Measurements from ENCODE around the gene ZNF319. TPM values are rescaled to one million over a fixed set of nuclear protein-coding genes. Genes with fewer than 3 reads are reported as not detected.

The ZNF319 gene
- total and polyA plus RNA-seq, 2 of the 8 experiments (the other 6 are each of a cell fraction or from before 2014, with no cell fraction given) = 3.3 to 5.5 TPM

DNA sequence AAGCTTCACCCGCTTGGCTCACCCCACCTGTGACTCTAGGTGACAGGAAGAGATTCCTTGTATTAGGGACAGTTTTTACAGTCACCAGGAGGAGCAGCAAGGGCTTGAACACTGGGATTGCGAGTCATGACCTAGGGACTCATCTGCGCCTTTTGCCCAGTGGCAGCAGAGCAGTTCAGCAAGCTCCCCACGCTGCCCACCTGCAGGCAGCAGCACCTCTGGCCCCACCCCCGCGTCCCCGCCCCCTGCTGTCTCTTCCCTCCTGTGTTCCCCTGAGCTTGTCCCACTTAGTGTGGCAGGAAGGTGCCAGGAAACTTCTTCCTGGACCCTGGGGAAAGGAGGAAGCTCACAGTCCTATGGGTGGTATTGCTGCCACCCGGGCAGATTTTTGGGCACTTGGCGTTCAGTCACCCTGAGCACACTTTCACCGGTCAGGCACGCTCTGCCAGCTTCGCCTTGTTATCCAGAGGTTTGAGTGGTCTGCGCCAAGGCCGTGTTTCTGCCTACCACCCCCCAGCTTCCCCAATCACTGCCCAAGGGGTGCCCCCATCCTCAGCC, 33.7 kb upstream of the ZNF319 start:
- DNase-seq (ENCODE audit: low read depth in 1 of 2, low spot score in 2 of 2) = no peak
- Histone ChIP-seq H2BK120ac (replicated peaks; ENCODE audit: low read depth, low read length) (no peak overlapping the region), H4K8ac (ENCODE audit: extremely low read depth, insufficient read depth, low read length) (no peak overlapping the region), H3K27me3 (replicated peaks in 1 of 4; ENCODE audit: control insufficient read depth in 3 of 4, extremely low read depth in 1 of 4, insufficient read depth in 3 of 4, low read length in 3 of 4) (no peaks in the 10 kb centered on the region), H2AK5ac (ENCODE audit: low read depth, low read length) (no peak overlapping the region), H4K91ac (replicated peaks; ENCODE audit: insufficient read length, low read length) (no peak overlapping the region), H2BK12ac (ENCODE audit: low read depth, low read length) (no peak overlapping the region), H3K27ac (ENCODE audit: low read depth, low read length) (no peak overlapping the region), H3K9ac (replicated peaks in 1 of 4; ENCODE audit: extremely low read depth in 1 of 4, low read depth in 3 of 4, low read length in 3 of 4) (no peak overlapping the region), H3K36me3 (ENCODE audit: control insufficient read depth in 2 of 4, insufficient read depth in 4 of 4, low read length in 3 of 4) (peaks cover 2 to 11% (median 4%) of the 10 kb centered on the region in 4 experiments; a peak in 5 of 8 replicates), H3K4me3 (ENCODE audit: extremely low read depth in 1 of 4, insufficient read depth in 2 of 4, low read depth in 3 of 4, low read length in 4 of 4) (no peak overlapping the region), H2AFZ (ENCODE audit: low read length) (no peak overlapping the region), H3K4ac (replicated peaks; ENCODE audit: insufficient read length, low read depth, low read length) (no peak overlapping the region), H3K18ac (ENCODE audit: extremely low read depth, low read length) (no peak overlapping the region), H3K79me1 (ENCODE audit: low read depth, low read length) (peaks cover 25% of the 10 kb centered on the region), H3K4me1 (replicated peaks in 1 of 4; ENCODE audit: control insufficient read depth in 3 of 4, insufficient read depth in 4 of 4, low read length in 3 of 4) (peaks cover 0 to 9% (median 5%) of the 10 kb centered on the region in 4 experiments; a peak in 4 of 7 replicates), H2BK20ac (ENCODE audit: low read length) (no peak overlapping the region), H4K20me1 (replicated peaks in 1 of 2; ENCODE audit: control insufficient read depth in 1 of 2, insufficient read depth in 2 of 2, low read length in 2 of 2) (peaks cover 10 to 35% of the 10 kb centered on the region in 2 experiments), H2BK15ac (ENCODE audit: low read length) (no peak overlapping the region), H3K23me2 (ENCODE audit: low read depth, low read length) (0 out of 2 replicates have a peak, but pooled peaks cover 3% of the 10 kb centered on the region), H3K79me2 (ENCODE audit: control insufficient read depth in 1 of 2, insufficient read depth in 2 of 2, low read length in 2 of 2) (peaks cover 0 to 39% of the 10 kb centered on the region in 2 experiments; a peak in 2 of 4 replicates), H3K14ac (ENCODE audit: insufficient read length) (no peak overlapping the region), H2BK5ac (ENCODE audit: low read depth, low read length) (no peak overlapping the region), H4K5ac (ENCODE audit: insufficient read length, low read depth, low read length) (no peak overlapping the region), H3K23ac (ENCODE audit: insufficient read length) (no peak overlapping the region), H3K9me3 (ENCODE audit: insufficient read depth in 2 of 2, low read depth in 1 of 2, low read length in 1 of 2) (no peaks in the 10 kb centered on the region), H3K56ac (replicated peaks; ENCODE audit: insufficient read length, low read depth, low read length) (no peak overlapping the region), H3K4me2 (ENCODE audit: insufficient read depth in 1 of 2, low read depth in 2 of 2, low read length in 2 of 2) (no peak overlapping the region)
- CTCF ChIA-PET (ENCODE audit: partially characterized antibody) = interaction anchor here (0.5 to 19.9 kb wide), 14 partner anchors 10 to 516 kb away, joined by 3 to 362 read pairs (median 7); partner anchors contain the start of gene CFAP20
- POLR2A ChIA-PET (ENCODE audit: partially characterized antibody) = interaction anchor here (1.0 to 1.1 kb wide), 2 partner anchors 8 to 18 kb away, joined by 3 to 4 read pairs; partner anchors contain the start of gene MMP15
- FAIRE-seq = no peak
- TF ChIP-seq CTBP2 (IDR thresholded peaks at IDR 0.05; ENCODE audit: borderline replicate concordance, insufficient read depth, insufficient read length, low read length) = no peak
- TF ChIP-seq SUZ12 (IDR thresholded peaks at IDR 0.05; ENCODE audit: low read length) = no peak
- TF ChIP-seq SIRT6 (IDR thresholded peaks at IDR 0.05; ENCODE audit: low read length) = no peak
- TF ChIP-seq GTF2F1 (IDR thresholded peaks at IDR 0.05; ENCODE audit: borderline replicate concordance, low read depth, low read length) = no peak
- TF ChIP-seq BCL11A (IDR thresholded peaks at IDR 0.05; ENCODE audit: low read depth in 2 of 2, low read length in 2 of 2) = no peak
- no peak for TF ChIP-seq SIX5 (IDR thresholded peaks at IDR 0.05; ENCODE audit: low read depth, low read length)
- no peak for TF ChIP-seq HDAC6 (IDR thresholded peaks at IDR 0.05; ENCODE audit: low read depth, low read length)
- no peak for TF ChIP-seq CEBPB (IDR thresholded peaks at IDR 0.05; ENCODE audit: low read depth, low read length)
- TF ChIP-seq TEAD4 (IDR thresholded peaks at IDR 0.05; ENCODE audit: low read depth, low read length) = no peak
- TF ChIP-seq CREB1 (IDR thresholded peaks at IDR 0.05) = no peak
- TF ChIP-seq CHD1 (IDR thresholded peaks at IDR 0.05; ENCODE audit: low read depth, low read length) = no peak
- no peak for TF ChIP-seq SRF (IDR thresholded peaks at IDR 0.05; ENCODE audit: low read depth, low read length)
- WGBS, 2 experiments (ENCODE audit: extremely low coverage in 1 of 2, insufficient coverage in 1 of 2, insufficient read length in 1 of 2, insufficient replicate concordance in 2 of 2, low coverage in 1 of 2, low lambda C conversion rate in 2 of 2, missing lambda C conversion rate in 1 of 2) = 80% methylated on average over 9 of the region's 14 CpGs; no CpG with 5 or more reads in 1 of the 2 experiments
